ENCODE results near the gene SAP30L. TPM values are rescaled to one million over a fixed set of nuclear protein-coding genes. Genes with fewer than 3 reads are reported as not detected.

The SAP30L gene
- total and polyA plus RNA-seq, 4 donors = 18.2 to 35.4 (median 30.0) TPM

DNA sequence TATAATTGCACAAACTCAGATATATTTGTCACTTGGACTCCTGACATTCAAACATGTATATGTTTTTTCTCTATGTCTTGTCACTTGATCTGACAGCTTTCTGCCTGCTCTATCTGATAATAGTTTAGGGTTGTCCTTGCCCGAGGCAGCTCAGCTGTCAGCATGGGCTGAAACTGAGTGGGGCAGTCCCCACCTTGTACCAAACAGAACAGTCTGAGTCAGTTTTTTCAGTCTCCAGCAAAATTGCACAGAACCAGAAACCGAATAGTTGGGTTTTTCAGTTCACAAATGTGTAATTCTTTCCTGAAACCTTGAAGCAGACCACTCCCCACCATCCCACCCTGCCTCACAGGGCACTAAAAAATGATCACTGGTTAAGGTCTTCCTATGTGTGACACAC, 41.7 kb downstream of the SAP30L start:
- DNase-seq = no peak
- Histone ChIP-seq H3K27me3 (ENCODE audit: control insufficient read depth in 3 of 3, insufficient read depth in 3 of 3, low read length in 2 of 3) (peaks cover 0 to 86% (median 86%) of the 10 kb centered on the region in 3 donors), H3K27ac (ENCODE audit: low read depth in 1 of 2, low read length in 1 of 2) (no peak overlapping the region), H3K9ac (ENCODE audit: insufficient read depth in 1 of 2, low read length in 2 of 2) (no peak overlapping the region), H3K4me3 (no peak overlapping the region), H3K9me3 (ENCODE audit: control insufficient read depth in 4 of 4, insufficient read depth in 3 of 4, low read length in 3 of 4) (peaks cover 0 to 2% (median 0%) of the 10 kb centered on the region in 4 donors), H3K36me3 (ENCODE audit: control insufficient read depth in 4 of 4, insufficient read depth in 4 of 4, low read length in 4 of 4) (no peaks in the 10 kb centered on the region), H3K4me1 (ENCODE audit: control insufficient read depth in 5 of 5, insufficient read depth in 5 of 5, low read length in 5 of 5) (peaks cover 0 to 18% (median 0%) of the 10 kb centered on the region in 5 donors)
- WGBS, 2 donors = 33 to 36% methylated on average over 2 of the region's 2 CpGs
- TF ChIP-seq, protein P1, sequence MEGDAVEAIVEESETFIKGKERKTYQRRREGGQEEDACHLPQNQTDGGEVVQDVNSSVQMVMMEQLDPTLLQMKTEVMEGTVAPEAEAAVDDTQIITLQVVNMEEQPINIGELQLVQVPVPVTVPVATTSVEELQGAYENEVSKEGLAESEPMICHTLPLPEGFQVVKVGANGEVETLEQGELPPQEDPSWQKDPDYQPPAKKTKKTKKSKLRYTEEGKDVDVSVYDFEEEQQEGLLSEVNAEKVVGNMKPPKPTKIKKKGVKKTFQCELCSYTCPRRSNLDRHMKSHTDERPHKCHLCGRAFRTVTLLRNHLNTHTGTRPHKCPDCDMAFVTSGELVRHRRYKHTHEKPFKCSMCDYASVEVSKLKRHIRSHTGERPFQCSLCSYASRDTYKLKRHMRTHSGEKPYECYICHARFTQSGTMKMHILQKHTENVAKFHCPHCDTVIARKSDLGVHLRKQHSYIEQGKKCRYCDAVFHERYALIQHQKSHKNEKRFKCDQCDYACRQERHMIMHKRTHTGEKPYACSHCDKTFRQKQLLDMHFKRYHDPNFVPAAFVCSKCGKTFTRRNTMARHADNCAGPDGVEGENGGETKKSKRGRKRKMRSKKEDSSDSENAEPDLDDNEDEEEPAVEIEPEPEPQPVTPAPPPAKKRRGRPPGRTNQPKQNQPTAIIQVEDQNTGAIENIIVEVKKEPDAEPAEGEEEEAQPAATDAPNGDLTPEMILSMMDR (IDR thresholded peaks at IDR 0.05; ENCODE audit: control extremely low read depth, extremely low read depth) = no peak
- no peak for ATAC-seq (ENCODE audit: insufficient read depth, low FRiP score)

DNA sequence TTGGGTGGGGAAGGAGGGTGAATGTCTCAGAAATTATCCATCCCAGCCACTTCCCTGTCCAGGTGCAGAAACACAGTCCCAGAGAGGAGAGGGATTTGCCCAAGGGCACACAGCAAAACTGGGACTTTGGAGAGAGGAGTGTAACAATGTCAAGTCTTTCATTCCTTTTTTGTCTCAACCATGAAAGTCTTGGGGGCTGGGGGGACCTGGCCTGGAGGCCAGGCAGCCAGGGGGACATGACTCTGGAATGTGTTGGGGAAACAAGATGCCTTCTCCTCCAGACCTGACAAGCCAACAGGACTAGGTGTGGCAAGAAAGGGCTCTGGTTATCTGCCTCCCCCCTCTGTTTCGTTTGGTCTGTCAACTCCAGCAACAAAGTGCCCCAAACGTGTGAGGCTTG, 46.1 kb downstream of the SAP30L start:
- DNase-seq = no peak
- TF ChIP-seq, protein P1 (IDR thresholded peaks at IDR 0.05; ENCODE audit: control extremely low read depth, extremely low read depth) = no peak
- H3K36me3 ChIP-seq (ENCODE audit: control insufficient read depth in 4 of 4, insufficient read depth in 4 of 4, low read length in 4 of 4) = no peaks in the 10 kb centered on the region
- no peak overlapping the region for H3K9ac ChIP-seq (ENCODE audit: insufficient read depth in 1 of 2, low read length in 2 of 2)
- ATAC-seq (ENCODE audit: insufficient read depth, low FRiP score) = no peak
- H3K4me1 ChIP-seq (ENCODE audit: control insufficient read depth in 5 of 5, insufficient read depth in 5 of 5, low read length in 5 of 5) = peaks cover 0 to 2% (median 0%) of the 10 kb centered on the region in 5 donors
- no peak overlapping the region for H3K27ac ChIP-seq (ENCODE audit: low read depth in 1 of 2, low read length in 1 of 2)
- WGBS, 2 donors = 55 to 79% methylated on average over 2 of the region's 2 CpGs
- H3K27me3 ChIP-seq (ENCODE audit: control insufficient read depth in 3 of 3, insufficient read depth in 3 of 3, low read length in 2 of 3) = peaks cover 0 to 79% (median 76%) of the 10 kb centered on the region in 3 donors
- H3K9me3 ChIP-seq (ENCODE audit: control insufficient read depth in 4 of 4, insufficient read depth in 3 of 4, low read length in 3 of 4) = peaks cover 0 to 2% (median 0%) of the 10 kb centered on the region in 4 donors
- H3K4me3 ChIP-seq = no peak overlapping the region

DNA sequence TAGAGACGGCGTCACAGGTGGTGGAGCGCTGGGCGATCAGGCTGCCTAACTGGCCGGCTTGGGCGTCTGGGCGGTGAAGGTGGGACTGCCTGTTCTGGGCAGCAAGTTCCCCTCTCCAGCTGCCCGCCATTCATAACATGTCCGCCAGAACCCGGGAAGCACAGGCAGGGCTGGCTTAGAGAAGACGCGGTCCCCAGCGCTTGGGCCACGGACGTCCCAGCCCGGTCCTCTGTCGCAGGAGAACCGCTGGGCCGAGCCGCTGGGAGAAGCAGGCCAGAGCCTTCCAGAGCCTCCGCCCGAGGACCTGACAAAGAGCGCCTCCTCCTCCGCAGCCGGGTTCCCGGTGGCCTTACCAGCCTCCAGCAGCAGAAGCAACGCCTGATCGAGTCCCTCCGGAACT, 47.5 kb downstream of the SAP30L start:
- Histone ChIP-seq H3K4me1 (ENCODE audit: control insufficient read depth in 5 of 5, insufficient read depth in 5 of 5, low read length in 5 of 5) (peaks cover 0 to 2% (median 0%) of the 10 kb centered on the region in 5 donors), H3K9me3 (ENCODE audit: control insufficient read depth in 4 of 4, insufficient read depth in 3 of 4, low read length in 3 of 4) (peaks cover 0 to 2% (median 0%) of the 10 kb centered on the region in 4 donors), H3K36me3 (ENCODE audit: control insufficient read depth in 4 of 4, insufficient read depth in 4 of 4, low read length in 4 of 4) (no peaks in the 10 kb centered on the region), H3K9ac (ENCODE audit: insufficient read depth in 1 of 2, low read length in 2 of 2) (no peak overlapping the region), H3K4me3 (no peak overlapping the region), H3K27me3 (ENCODE audit: control insufficient read depth in 3 of 3, insufficient read depth in 3 of 3, low read length in 2 of 3) (peaks cover 0 to 79% (median 66%) of the 10 kb centered on the region in 3 donors), H3K27ac (ENCODE audit: low read depth in 1 of 2, low read length in 1 of 2) (no peak overlapping the region)
- no peak for DNase-seq
- 33 to 50% methylated on average over 26 to 29 of the region's 29 CpGs for WGBS, 2 donors
- TF ChIP-seq, protein P1 (IDR thresholded peaks at IDR 0.05; ENCODE audit: control extremely low read depth, extremely low read depth) = no peak
- no peak for ATAC-seq (ENCODE audit: insufficient read depth, low FRiP score)

DNA sequence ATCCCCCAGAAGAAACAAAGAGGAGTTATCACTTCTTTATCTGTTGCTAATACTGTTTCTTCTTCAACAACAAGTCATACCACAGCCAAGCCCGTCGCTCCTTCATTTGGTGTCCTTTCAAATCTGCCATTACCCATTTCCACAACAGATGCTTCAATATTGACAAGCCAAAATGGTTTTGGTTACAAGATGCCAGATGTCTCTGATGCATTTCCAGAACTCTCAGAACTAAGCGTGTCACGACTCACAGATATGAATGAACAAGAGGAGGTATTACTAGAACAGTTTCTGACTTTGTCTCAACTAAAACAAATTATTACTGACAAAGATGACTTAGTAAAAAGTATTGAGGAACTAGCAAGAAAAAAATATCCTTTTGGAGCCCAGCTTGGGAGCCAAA, 48.2 kb downstream of the SAP30L start:
- no peak for DNase-seq
- Histone ChIP-seq H3K9me3 (ENCODE audit: control insufficient read depth in 4 of 4, insufficient read depth in 3 of 4, low read length in 3 of 4) (peaks cover 0 to 2% (median 0%) of the 10 kb centered on the region in 4 donors), H3K9ac (ENCODE audit: insufficient read depth in 1 of 2, low read length in 2 of 2) (no peak overlapping the region), H3K27me3 (ENCODE audit: control insufficient read depth in 3 of 3, insufficient read depth in 3 of 3, low read length in 2 of 3) (peaks cover 0 to 73% (median 60%) of the 10 kb centered on the region in 3 donors), H3K4me3 (no peak overlapping the region), H3K36me3 (ENCODE audit: control insufficient read depth in 4 of 4, insufficient read depth in 4 of 4, low read length in 4 of 4) (no peaks in the 10 kb centered on the region), H3K27ac (ENCODE audit: low read depth in 1 of 2, low read length in 1 of 2) (no peak overlapping the region), H3K4me1 (ENCODE audit: control insufficient read depth in 5 of 5, insufficient read depth in 5 of 5, low read length in 5 of 5) (peaks cover 0 to 2% (median 0%) of the 10 kb centered on the region in 5 donors)
- 80 to 89% methylated on average over 4 of the region's 4 CpGs for WGBS, 2 donors
- TF ChIP-seq, protein P1 (IDR thresholded peaks at IDR 0.05; ENCODE audit: control extremely low read depth, extremely low read depth) = no peak
- no peak for ATAC-seq (ENCODE audit: insufficient read depth, low FRiP score)
